ENCODE data around the gene ELL2. TPM values are rescaled to one million over a fixed set of nuclear protein-coding genes. Genes with fewer than 3 reads are reported as not detected.

Gene ELL2
- total and polyA plus RNA-seq, 2 of the 13 experiments (the other 11 are each of a cell fraction or from before 2014, with no cell fraction given), result 78.9 to 97.1 TPM

- TF ChIP-seq, protein P1, sequence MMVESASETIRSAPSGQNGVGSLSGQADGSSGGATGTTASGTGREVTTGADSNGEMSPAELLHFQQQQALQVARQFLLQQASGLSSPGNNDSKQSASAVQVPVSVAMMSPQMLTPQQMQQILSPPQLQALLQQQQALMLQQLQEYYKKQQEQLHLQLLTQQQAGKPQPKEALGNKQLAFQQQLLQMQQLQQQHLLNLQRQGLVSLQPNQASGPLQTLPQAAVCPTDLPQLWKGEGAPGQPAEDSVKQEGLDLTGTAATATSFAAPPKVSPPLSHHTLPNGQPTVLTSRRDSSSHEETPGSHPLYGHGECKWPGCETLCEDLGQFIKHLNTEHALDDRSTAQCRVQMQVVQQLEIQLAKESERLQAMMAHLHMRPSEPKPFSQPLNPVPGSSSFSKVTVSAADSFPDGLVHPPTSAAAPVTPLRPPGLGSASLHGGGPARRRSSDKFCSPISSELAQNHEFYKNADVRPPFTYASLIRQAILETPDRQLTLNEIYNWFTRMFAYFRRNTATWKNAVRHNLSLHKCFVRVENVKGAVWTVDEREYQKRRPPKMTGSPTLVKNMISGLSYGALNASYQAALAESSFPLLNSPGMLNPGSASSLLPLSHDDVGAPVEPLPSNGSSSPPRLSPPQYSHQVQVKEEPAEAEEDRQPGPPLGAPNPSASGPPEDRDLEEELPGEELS (CRISPR knock-in tag; IDR thresholded peaks at IDR 0.05), result peak; percentile 61
- TF ChIP-seq SOX13 (IDR thresholded peaks at IDR 0.05) (no peak), SOX13 (CRISPR knock-in tag; conservative IDR thresholded peaks at IDR 0.05 in 1 of 2, IDR thresholded peaks at IDR 0.05 in 1 of 2) (peak in 1 of 2 experiments; percentile 28; a peak in 1 of 4 replicates), SOX5 (CRISPR knock-in tag; IDR thresholded peaks at IDR 0.05; ENCODE audit: borderline replicate concordance) (peak; percentile 23; the same call in 1 of the 2 replicates), ATF4 (CRISPR knock-in tag; IDR thresholded peaks at IDR 0.05) (peak in 1 of 2 experiments; percentile 41; a peak in 2 of 4 replicates), RBM22 (optimal IDR thresholded peaks at IDR 0.05; ENCODE audit: low read length) (peak; percentile 12)
- TF ChIP-seq, protein P2, sequence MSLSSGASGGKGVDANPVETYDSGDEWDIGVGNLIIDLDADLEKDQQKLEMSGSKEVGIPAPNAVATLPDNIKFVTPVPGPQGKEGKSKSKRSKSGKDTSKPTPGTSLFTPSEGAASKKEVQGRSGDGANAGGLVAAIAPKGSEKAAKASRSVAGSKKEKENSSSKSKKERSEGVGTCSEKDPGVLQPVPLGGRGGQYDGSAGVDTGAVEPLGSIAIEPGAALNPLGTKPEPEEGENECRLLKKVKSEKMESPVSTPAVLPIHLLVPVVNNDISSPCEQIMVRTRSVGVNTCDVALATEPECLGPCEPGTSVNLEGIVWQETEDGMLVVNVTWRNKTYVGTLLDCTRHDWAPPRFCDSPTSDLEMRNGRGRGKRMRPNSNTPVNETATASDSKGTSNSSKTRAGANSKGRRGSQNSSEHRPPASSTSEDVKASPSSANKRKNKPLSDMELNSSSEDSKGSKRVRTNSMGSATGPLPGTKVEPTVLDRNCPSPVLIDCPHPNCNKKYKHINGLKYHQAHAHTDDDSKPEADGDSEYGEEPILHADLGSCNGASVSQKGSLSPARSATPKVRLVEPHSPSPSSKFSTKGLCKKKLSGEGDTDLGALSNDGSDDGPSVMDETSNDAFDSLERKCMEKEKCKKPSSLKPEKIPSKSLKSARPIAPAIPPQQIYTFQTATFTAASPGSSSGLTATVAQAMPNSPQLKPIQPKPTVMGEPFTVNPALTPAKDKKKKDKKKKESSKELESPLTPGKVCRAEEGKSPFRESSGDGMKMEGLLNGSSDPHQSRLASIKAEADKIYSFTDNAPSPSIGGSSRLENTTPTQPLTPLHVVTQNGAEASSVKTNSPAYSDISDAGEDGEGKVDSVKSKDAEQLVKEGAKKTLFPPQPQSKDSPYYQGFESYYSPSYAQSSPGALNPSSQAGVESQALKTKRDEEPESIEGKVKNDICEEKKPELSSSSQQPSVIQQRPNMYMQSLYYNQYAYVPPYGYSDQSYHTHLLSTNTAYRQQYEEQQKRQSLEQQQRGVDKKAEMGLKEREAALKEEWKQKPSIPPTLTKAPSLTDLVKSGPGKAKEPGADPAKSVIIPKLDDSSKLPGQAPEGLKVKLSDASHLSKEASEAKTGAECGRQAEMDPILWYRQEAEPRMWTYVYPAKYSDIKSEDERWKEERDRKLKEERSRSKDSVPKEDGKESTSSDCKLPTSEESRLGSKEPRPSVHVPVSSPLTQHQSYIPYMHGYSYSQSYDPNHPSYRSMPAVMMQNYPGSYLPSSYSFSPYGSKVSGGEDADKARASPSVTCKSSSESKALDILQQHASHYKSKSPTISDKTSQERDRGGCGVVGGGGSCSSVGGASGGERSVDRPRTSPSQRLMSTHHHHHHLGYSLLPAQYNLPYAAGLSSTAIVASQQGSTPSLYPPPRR (CRISPR knock-in tag; IDR thresholded peaks at IDR 0.05; ENCODE audit: borderline replicate concordance), result no peak
- TF ChIP-seq, protein P3, sequence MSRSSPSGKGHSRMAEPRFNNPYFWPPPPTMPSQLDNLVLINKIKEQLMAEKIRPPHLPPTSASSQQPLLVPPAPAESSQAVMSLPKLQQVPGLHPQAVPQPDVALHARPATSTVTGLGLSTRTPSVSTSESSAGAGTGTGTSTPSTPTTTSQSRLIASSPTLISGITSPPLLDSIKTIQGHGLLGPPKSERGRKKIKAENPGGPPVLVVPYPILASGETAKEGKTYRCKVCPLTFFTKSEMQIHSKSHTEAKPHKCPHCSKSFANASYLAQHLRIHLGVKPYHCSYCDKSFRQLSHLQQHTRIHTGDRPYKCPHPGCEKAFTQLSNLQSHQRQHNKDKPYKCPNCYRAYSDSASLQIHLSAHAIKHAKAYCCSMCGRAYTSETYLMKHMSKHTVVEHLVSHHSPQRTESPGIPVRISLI (CRISPR knock-in tag; IDR thresholded peaks at IDR 0.05; ENCODE audit: borderline replicate concordance), result peak; percentile 56
Measured at GRCh38 chr5:95916687-95917085, 45.0 kb downstream of the ELL2 start (continued).

Measured in HepG2 (cell line).